ENCODE measurements around the gene CPVL. TPM values are rescaled to one million over a fixed set of nuclear protein-coding genes. Genes with fewer than 3 reads are reported as not detected.

CPVL gene
- total RNA-seq, 2 donors from 2014 or later = 4.0 to 17.9 TPM

DNA sequence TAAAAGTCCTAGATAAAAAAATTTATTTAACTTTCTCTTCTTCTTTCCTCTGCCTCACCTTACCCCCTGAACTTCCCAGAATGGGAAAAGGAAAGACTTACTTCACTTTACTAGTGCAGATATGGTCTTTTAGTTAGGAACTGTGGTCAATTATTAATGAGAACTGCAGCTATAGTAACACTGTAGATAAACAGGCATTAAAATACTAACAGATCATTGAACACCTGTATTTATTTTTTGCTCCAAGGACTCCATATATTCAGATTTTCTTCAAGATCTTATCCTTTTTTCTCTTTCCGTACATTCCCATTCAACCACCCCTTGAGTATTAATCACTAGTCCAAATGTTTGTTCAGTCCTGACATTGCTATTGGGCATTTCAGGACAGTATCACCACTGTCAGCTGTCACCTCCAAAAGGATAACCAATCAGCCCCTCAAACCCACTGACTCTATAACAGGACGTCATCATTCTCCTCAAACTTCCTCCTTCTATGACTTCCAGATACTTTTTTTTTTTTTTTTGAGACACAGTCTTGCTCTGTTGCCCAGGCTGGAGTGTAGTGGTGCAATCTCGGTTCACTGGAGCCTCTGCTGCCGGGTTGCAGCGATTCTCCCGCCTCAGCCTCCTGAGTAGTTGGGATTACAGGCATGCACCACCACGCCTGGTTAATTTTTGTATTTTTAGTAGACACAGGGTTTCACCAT lies 4.2 kb downstream of the CPVL start:
- H3K4me1 ChIP-seq = peaks cover 24% of the 10 kb centered on the region
- intact Hi-C loops (cut with DNase I) = no loop called here
- 66 to 76% methylated on average over 7 of the region's 7 CpGs for WGBS, 2 donors
- TF ChIP-seq, protein P1, sequence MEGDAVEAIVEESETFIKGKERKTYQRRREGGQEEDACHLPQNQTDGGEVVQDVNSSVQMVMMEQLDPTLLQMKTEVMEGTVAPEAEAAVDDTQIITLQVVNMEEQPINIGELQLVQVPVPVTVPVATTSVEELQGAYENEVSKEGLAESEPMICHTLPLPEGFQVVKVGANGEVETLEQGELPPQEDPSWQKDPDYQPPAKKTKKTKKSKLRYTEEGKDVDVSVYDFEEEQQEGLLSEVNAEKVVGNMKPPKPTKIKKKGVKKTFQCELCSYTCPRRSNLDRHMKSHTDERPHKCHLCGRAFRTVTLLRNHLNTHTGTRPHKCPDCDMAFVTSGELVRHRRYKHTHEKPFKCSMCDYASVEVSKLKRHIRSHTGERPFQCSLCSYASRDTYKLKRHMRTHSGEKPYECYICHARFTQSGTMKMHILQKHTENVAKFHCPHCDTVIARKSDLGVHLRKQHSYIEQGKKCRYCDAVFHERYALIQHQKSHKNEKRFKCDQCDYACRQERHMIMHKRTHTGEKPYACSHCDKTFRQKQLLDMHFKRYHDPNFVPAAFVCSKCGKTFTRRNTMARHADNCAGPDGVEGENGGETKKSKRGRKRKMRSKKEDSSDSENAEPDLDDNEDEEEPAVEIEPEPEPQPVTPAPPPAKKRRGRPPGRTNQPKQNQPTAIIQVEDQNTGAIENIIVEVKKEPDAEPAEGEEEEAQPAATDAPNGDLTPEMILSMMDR (IDR thresholded peaks at IDR 0.05) = no peak
- TF ChIP-seq POLR2A (IDR thresholded peaks at IDR 0.05) = no peak
- peaks cover 0 to 9% of the 10 kb centered on the region in 2 donors for H3K27me3 ChIP-seq
- ATAC-seq (no peak), DNase-seq (no peak)
- H3K36me3 ChIP-seq (replicated peaks in 1 of 2; ENCODE audit: insufficient read depth in 1 of 2, low read depth in 2 of 2) = no peaks in the 10 kb centered on the region
- H3K9me3 ChIP-seq = no peaks in the 10 kb centered on the region
- H3K4me3 ChIP-seq = no peak overlapping the region
- no peak overlapping the region for H3K27ac ChIP-seq

DNA sequence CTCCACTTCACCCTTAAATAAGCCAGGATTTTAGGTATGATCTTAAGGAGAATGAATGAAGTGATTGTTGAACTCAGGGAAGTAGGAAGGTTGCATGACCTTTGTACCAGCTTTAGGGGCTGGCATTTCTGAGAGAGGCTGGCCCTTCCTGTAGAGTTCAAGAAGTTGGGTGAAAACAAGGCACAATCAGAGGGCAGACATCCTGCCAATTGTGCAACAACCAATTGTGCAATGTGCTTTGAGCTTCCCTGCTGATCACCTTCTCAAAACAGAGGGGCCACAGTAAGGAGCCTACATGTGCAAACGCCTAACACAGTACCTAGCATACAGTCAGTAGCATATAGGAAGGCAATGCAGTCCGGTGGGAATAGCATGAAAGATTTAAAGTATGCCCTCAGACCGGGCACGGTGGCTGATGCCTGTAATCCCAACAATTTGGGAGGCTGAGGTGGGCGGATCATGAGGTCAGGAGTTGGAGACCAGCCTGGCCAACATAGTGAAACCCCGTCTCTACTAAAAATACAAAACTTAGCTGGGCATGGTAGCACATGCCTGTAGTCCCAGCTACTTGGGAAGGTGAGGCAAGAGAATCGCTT lies 5.4 kb downstream of the CPVL start:
- H3K4me1 ChIP-seq = peaks cover 12% of the 10 kb centered on the region
- no peaks in the 10 kb centered on the region for H3K27me3 ChIP-seq
- DNase-seq = peak in 2 of 4 donors; percentile 31 to 50
- intact Hi-C loops (cut with DNase I) = no loop called here
- H3K27ac ChIP-seq = no peak overlapping the region
- H3K9me3 ChIP-seq = no peaks in the 10 kb centered on the region
- ATAC-seq = no peak
- H3K36me3 ChIP-seq (replicated peaks in 1 of 2; ENCODE audit: insufficient read depth in 1 of 2, low read depth in 2 of 2) = no peaks in the 10 kb centered on the region
- TF ChIP-seq, protein P1 (IDR thresholded peaks at IDR 0.05) = no peak
- TF ChIP-seq POLR2A (IDR thresholded peaks at IDR 0.05) = no peak
- 85 to 89% methylated on average over 7 of the region's 7 CpGs for WGBS, 2 donors
- no peak overlapping the region for H3K4me3 ChIP-seq

DNA sequence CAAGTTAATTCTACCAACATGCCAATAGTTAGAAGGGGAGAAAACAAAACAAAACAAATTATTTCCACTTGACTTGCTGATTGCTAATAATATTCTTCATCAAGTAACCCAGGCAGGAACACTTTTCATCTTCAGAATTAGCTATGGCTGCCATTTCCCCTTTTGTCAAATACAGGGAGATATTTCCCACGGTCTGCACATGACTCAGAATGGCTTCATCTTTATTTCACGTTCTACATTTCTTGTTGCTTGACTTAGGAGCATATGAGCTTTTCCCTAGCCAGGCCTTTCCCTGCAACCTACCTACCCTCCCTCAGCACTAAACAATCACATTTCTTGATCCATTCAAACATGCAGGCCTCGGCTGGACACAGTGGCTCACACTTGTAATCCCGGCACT lies 6.5 kb downstream of the CPVL start:
- peaks cover 8% of the 10 kb centered on the region for H3K4me1 ChIP-seq
- no peaks in the 10 kb centered on the region for H3K27me3 ChIP-seq
- no peak for ATAC-seq
- no peaks in the 10 kb centered on the region for H3K9me3 ChIP-seq
- DNase-seq = no peak
- TF ChIP-seq, protein P1 (IDR thresholded peaks at IDR 0.05) = no peak
- TF ChIP-seq POLR2A (IDR thresholded peaks at IDR 0.05) = no peak
- intact Hi-C loops (cut with DNase I) = no loop called here
- WGBS, 2 donors = 90 to 92% methylated on average over 4 of the region's 4 CpGs
- no peak overlapping the region for H3K27ac ChIP-seq
- H3K36me3 ChIP-seq (replicated peaks in 1 of 2; ENCODE audit: insufficient read depth in 1 of 2, low read depth in 2 of 2) = no peaks in the 10 kb centered on the region
- no peak overlapping the region for H3K4me3 ChIP-seq

DNA sequence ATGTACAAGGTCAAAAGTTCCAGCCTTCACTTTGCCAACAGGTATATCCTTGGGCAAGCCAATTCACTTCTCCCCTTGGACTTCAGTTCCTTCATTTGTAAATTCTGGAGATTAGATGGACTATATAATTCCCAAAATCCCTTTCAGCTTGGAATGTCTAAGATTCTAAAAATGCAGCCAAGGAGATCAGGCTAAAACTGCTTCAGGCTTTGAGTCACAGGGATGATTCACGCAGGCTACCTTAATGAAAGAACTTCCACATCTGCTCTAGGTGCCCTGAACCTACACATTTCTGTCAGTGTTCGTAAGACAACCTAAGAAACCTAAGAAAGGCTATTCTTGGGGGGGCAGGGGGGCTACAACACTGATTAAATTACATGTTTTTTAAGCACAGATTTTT lies 7.1 kb downstream of the CPVL start:
- Histone ChIP-seq H3K27ac (no peak overlapping the region), H3K4me1 (peaks cover 8% of the 10 kb centered on the region), H3K9me3 (no peaks in the 10 kb centered on the region), H3K36me3 (replicated peaks in 1 of 2; ENCODE audit: insufficient read depth in 1 of 2, low read depth in 2 of 2) (no peaks in the 10 kb centered on the region), H3K4me3 (no peak overlapping the region), H3K27me3 (no peaks in the 10 kb centered on the region)
- 88 to 97% methylated on average over 2 of the region's 2 CpGs for WGBS, 2 donors
- ATAC-seq = no peak
- no peak for TF ChIP-seq POLR2A (IDR thresholded peaks at IDR 0.05)
- TF ChIP-seq, protein P1 (IDR thresholded peaks at IDR 0.05) = no peak
- intact Hi-C loops (cut with DNase I) = no loop called here
- DNase-seq = no peak

DNA sequence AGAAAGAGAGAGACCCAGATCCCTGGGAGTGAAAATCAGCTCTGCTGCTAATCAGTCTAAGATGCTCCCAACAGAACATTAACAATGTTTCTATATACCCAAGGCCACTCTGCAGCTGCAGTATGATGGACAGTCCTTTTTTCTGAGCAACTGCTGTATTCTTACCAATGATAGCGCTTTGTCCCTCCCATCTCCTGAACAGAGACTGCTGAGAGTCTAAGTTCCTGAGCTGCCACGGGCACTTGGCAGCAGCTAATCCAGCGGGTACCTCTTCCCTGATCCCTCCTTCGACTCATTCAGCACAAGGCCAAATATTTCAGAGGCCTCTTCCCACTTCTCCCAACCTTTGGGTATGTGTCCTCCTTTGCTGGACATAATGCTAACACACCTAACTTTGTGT lies 7.7 kb downstream of the CPVL start:
- ATAC-seq = no peak
- no peak for DNase-seq
- WGBS, 2 donors = 62 to 74% methylated on average over 4 of the region's 4 CpGs

More for the DNA sequence above, 7.7 kb downstream of the CPVL start:
- no peak overlapping the region for H3K27ac ChIP-seq
- H3K4me3 ChIP-seq = no peak overlapping the region
- no peaks in the 10 kb centered on the region for H3K36me3 ChIP-seq (replicated peaks in 1 of 2; ENCODE audit: insufficient read depth in 1 of 2, low read depth in 2 of 2)
- H3K27me3 ChIP-seq = no peaks in the 10 kb centered on the region
- H3K9me3 ChIP-seq = no peaks in the 10 kb centered on the region
- TF ChIP-seq POLR2A (IDR thresholded peaks at IDR 0.05) = no peak
- TF ChIP-seq, protein P1 (IDR thresholded peaks at IDR 0.05) = no peak
- intact Hi-C loops (cut with DNase I) = no loop called here
- H3K4me1 ChIP-seq = peaks cover 8% of the 10 kb centered on the region

Data from body of pancreas (tissue), 4 donors.